OCI-LY7 (cell line): Measurements from ENCODE around the gene ERGIC3.

Source experiments
- EZH2phosphoT487 ChIP-seq: fragments of 200-600 bp; sonication (generic); IDR thresholded peaks from 2 replicates; pipeline ENCODE4 v1.6.1; 2018; ENCODE audit warnings: low read depth, borderline replicate concordance, mild to moderate bottlenecking, mixed run types, antibody characterized with exemption, low read length, moderate library complexity, mixed read lengths
- TF ChIP-seq, protein P1 (sequence below): fragments of 200-600 bp; sonication (generic); conservative IDR thresholded peaks from 2 replicates; pipeline ENCODE4 v1.5.1; 2014; ENCODE audit warnings: mild to moderate bottlenecking, antibody characterized with exemption, low read length, moderate library complexity, mixed read lengths

GRCh38 chr20:35595456-35595855 lies 53.6 kb downstream of the ERGIC3 start:
- TF ChIP-seq, protein P1, sequence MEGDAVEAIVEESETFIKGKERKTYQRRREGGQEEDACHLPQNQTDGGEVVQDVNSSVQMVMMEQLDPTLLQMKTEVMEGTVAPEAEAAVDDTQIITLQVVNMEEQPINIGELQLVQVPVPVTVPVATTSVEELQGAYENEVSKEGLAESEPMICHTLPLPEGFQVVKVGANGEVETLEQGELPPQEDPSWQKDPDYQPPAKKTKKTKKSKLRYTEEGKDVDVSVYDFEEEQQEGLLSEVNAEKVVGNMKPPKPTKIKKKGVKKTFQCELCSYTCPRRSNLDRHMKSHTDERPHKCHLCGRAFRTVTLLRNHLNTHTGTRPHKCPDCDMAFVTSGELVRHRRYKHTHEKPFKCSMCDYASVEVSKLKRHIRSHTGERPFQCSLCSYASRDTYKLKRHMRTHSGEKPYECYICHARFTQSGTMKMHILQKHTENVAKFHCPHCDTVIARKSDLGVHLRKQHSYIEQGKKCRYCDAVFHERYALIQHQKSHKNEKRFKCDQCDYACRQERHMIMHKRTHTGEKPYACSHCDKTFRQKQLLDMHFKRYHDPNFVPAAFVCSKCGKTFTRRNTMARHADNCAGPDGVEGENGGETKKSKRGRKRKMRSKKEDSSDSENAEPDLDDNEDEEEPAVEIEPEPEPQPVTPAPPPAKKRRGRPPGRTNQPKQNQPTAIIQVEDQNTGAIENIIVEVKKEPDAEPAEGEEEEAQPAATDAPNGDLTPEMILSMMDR = no peak
- no peak for TF ChIP-seq EZH2phosphoT487
